K562 (cell line): ENCODE results near the gene IL13RA1. TPM values are rescaled to one million over a fixed set of nuclear protein-coding genes. Genes with fewer than 3 reads are reported as not detected.
A peak's percentile ranks its signal among the peaks of the same experiment; 100 is the strongest.

Experiments used
- COPS2 ChIP-seq: fragments of 450-650 bp; conservative IDR thresholded peaks from 2 replicates; pipeline ENCODE4 v1.6.1; 2016; ENCODE audit warnings: mild to moderate bottlenecking, moderate library complexity
- CXXC5 ChIP-seq: fragments of 250-450 bp; sonication (Bioruptor Pico); IDR thresholded peaks from 2 replicates; pipeline ENCODE4 v1.8.0; 2022; ENCODE audit warnings: inconsistent platforms, mild to moderate bottlenecking, moderate library complexity
- GABPA ChIP-seq: fragments of 200-800 bp; sonication (Bioruptor generic); conservative IDR thresholded peaks from 2 replicates; pipeline ENCODE4 v1.6.1; 2016; ENCODE audit warnings: low read depth, missing genetic modification characterization, missing compliant biosample characterization
- HMGN3 ChIP-seq: IDR thresholded peaks from 2 replicates; pipeline ENCODE4 v1.6.1; 2011; ENCODE audit warnings: borderline replicate concordance, low read depth, mild to moderate bottlenecking, mixed read lengths, low read length; ENCODE audit not compliant: insufficient read length; ENCODE audit errors: extremely low read depth
- KDM5B ChIP-seq: fragments of 200-600 bp; sonication (generic); IDR thresholded peaks from 2 replicates; pipeline ENCODE4 v1.6.1; 2012; ENCODE audit warnings: low read depth, mild to moderate bottlenecking, moderate library complexity, low read length, control low read depth, inconsistent platforms; ENCODE audit not compliant: insufficient replicate concordance
- NFIC ChIP-seq: fragments of 450-650 bp; IDR thresholded peaks from 2 replicates; pipeline ENCODE4 v1.6.1; 2017; ENCODE audit warnings: mild to moderate bottlenecking, inconsistent platforms
- SMARCB1 ChIP-seq: IDR thresholded peaks from 2 replicates; pipeline ENCODE4 v1.6.1; 2011; ENCODE audit warnings: improper control_type of control experiment, low read depth; ENCODE audit not compliant: insufficient read length
- ZKSCAN8 ChIP-seq: fragments of 200-800 bp; sonication (Bioruptor generic); IDR thresholded peaks from 2 replicates; pipeline ENCODE4 v1.6.1; 2016; ENCODE audit warnings: missing genetic modification characterization, missing compliant biosample characterization
- ZNF175 ChIP-seq: fragments of 200-800 bp; sonication (Bioruptor generic); IDR thresholded peaks from 2 replicates; pipeline ENCODE4 v1.6.1; 2016; ENCODE audit warnings: low read depth, mild to moderate bottlenecking, missing genetic modification characterization, missing compliant biosample characterization
- ZNF3 ChIP-seq: fragments of 250-450 bp; sonication (Bioruptor Pico); IDR thresholded peaks from 2 replicates; pipeline ENCODE4 v1.5.0; 2021; ENCODE audit warnings: mild to moderate bottlenecking, moderate library complexity
- ZNF780A ChIP-seq: fragments of 250-450 bp; sonication (Bioruptor Pico); IDR thresholded peaks from 2 replicates; pipeline ENCODE4 v1.5.0; 2021; ENCODE audit warnings: mild to moderate bottlenecking
- polyA plus RNA-seq, 8 experiments: library from polyadenylated mRNA; depleted of rRNA in 4 of 8; stranded (reverse) in 5 of 8; unstranded in 3 of 8; fragments of >200 nt; fragmentation: Nextera tagmentation in 2 of 8; fragmentation: Illumina TruSeq in 1 of 8; extraction: Ambion mirVana in 2 of 8; extraction: Trizol in 1 of 8; gene quantifications; 2 replicates each; pipeline versions ENCODE4 v1.2.1 to v1.2.3, GENCODE V29; 2011 to 2014; ENCODE audit warnings: inconsistent platforms in 1 of 8, missing spikeins in 1 of 8
- total RNA-seq, 7 experiments: library from RNA; depleted of rRNA in 6 of 7; stranded (reverse); fragments of >200 nt in 6 of 7; fragmentation: Illumina TruSeq in 2 of 7; extraction: Trizol in 2 of 7; gene quantifications; 2 replicates each; pipeline versions ENCODE4 v1.2.1 to v1.2.3, GENCODE V29; 2011 to 2021; ENCODE audit warnings: low replicate concordance in 1 of 7
- TF ChIP-seq, protein P1 (sequence below): sonication (generic); formaldehyde crosslinking; IDR thresholded peaks from 2 replicates; pipeline ENCODE4 v1.8.1; 2023; ENCODE audit warnings: mild to moderate bottlenecking, missing genetic modification reagents
- TF ChIP-seq, protein P2 (sequence below), 3 experiments: fragments of 200-800 bp in 1 of 3; fragments of 250-450 bp in 1 of 3; fragments of 450-650 bp in 1 of 3; sonication (Bioruptor Pico) in 1 of 3; sonication (Bioruptor generic) in 1 of 3; formaldehyde crosslinking in 1 of 3; IDR thresholded peaks; 2 replicates each; pipeline versions ENCODE4 v1.6.1 to v1.8.0; 2016 to 2022; ENCODE audit warnings: mild to moderate bottlenecking in 2 of 3, missing genetic modification characterization in 2 of 3, missing compliant biosample characterization in 1 of 3, moderate library complexity in 1 of 3
- TF ChIP-seq, protein P3 (sequence below): fragments of 450-650 bp; IDR thresholded peaks from 2 replicates; pipeline ENCODE4 v1.6.1; 2017; ENCODE audit warnings: mild to moderate bottlenecking, moderate library complexity
- TF ChIP-seq, protein P4 (sequence below): sonication (generic); formaldehyde crosslinking; IDR thresholded peaks from 2 replicates; pipeline ENCODE4 v1.8.0; 2023; ENCODE audit warnings: mild to moderate bottlenecking, missing genetic modification reagents
- TF ChIP-seq, protein P5 (sequence below): conservative IDR thresholded peaks from 2 replicates; pipeline ENCODE4 v1.6.1; 2011; ENCODE audit warnings: low read depth, mild to moderate bottlenecking, low read length; ENCODE audit not compliant: control insufficient read depth

IL13RA1 gene
- total and polyA plus RNA-seq, 9 of the 15 experiments (the other 6 are each of a cell fraction or from before 2014, with no cell fraction given): 2.9 to 22.9 (median 12.2) TPM

DNA sequence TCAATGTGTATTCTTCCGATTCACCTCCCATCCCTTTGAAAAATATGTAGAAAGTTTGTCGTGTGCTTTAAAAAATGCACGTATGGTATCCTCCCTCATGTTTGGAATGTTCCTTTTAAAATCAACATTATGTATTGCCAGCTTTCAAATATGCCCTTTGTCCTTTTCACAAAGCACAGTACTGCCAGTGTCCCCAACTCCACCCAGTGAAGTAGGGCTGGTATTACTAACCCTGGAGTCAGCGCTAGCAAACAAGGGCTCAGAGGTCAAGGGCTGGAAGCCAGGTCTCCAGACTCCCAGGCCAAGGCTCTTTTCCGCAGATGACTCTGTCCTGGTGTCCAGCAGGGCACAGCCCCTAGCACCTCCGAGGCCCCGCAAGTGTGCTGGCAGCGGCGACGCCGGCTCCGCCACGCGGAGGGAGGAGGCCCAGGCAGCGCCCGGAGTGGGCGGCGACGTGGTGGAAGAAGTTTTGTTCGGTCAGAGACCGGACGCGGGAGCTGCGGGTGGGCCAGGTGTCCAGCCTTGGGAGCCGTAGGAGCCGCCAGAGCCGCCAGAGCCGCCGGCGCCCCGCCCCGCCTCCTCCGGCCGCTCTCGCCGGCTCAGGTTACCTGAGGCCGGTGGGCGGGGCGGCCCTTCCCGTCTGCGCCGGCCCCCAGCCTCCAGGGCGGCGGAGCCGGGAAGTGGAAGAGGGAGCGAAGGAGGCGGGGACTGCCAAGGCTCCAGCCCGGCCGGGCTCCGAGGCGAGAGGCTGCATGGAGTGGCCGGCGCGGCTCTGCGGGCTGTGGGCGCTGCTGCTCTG, at the start of gene IL13RA1 (continued):
- TF ChIP-seq, protein P1, sequence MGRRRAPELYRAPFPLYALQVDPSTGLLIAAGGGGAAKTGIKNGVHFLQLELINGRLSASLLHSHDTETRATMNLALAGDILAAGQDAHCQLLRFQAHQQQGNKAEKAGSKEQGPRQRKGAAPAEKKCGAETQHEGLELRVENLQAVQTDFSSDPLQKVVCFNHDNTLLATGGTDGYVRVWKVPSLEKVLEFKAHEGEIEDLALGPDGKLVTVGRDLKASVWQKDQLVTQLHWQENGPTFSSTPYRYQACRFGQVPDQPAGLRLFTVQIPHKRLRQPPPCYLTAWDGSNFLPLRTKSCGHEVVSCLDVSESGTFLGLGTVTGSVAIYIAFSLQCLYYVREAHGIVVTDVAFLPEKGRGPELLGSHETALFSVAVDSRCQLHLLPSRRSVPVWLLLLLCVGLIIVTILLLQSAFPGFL (CRISPR knock-in tag): no peak
- TF ChIP-seq SMARCB1 (no peak), NFIC (0 out of 2 replicates have a peak, but pooled peaks have one; percentile 7), KDM5B (peak; percentile 61), GABPA (tag) (peak; percentile 28), HMGN3 (peak; percentile 64), ZKSCAN8 (CRISPR knock-in tag) (no peak), ZNF175 (CRISPR knock-in tag) (no peak), CXXC5 (peak; percentile 79; the same call in 1 of the 2 replicates), ZNF780A (CRISPR knock-in tag) (no peak), COPS2 (no peak), ZNF3 (CRISPR knock-in tag) (no peak)
- TF ChIP-seq, protein P2, sequence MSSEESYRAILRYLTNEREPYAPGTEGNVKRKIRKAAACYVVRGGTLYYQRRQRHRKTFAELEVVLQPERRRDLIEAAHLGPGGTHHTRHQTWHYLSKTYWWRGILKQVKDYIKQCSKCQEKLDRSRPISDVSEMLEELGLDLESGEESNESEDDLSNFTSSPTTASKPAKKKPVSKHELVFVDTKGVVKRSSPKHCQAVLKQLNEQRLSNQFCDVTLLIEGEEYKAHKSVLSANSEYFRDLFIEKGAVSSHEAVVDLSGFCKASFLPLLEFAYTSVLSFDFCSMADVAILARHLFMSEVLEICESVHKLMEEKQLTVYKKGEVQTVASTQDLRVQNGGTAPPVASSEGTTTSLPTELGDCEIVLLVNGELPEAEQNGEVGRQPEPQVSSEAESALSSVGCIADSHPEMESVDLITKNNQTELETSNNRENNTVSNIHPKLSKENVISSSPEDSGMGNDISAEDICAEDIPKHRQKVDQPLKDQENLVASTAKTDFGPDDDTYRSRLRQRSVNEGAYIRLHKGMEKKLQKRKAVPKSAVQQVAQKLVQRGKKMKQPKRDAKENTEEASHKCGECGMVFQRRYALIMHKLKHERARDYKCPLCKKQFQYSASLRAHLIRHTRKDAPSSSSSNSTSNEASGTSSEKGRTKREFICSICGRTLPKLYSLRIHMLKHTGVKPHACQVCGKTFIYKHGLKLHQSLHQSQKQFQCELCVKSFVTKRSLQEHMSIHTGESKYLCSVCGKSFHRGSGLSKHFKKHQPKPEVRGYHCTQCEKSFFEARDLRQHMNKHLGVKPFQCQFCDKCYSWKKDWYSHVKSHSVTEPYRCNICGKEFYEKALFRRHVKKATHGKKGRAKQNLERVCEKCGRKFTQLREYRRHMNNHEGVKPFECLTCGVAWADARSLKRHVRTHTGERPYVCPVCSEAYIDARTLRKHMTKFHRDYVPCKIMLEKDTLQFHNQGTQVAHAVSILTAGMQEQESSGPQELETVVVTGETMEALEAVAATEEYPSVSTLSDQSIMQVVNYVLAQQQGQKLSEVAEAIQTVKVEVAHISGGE (CRISPR knock-in tag; IDR thresholded peaks at IDR 0.05): 0 out of 6 replicates have a peak, but pooled peaks of 1 of the 3 experiments have one; percentile 34
- TF ChIP-seq, protein P3, sequence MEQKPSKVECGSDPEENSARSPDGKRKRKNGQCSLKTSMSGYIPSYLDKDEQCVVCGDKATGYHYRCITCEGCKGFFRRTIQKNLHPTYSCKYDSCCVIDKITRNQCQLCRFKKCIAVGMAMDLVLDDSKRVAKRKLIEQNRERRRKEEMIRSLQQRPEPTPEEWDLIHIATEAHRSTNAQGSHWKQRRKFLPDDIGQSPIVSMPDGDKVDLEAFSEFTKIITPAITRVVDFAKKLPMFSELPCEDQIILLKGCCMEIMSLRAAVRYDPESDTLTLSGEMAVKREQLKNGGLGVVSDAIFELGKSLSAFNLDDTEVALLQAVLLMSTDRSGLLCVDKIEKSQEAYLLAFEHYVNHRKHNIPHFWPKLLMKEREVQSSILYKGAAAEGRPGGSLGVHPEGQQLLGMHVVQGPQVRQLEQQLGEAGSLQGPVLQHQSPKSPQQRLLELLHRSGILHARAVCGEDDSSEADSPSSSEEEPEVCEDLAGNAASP: no peak
- TF ChIP-seq, protein P4, sequence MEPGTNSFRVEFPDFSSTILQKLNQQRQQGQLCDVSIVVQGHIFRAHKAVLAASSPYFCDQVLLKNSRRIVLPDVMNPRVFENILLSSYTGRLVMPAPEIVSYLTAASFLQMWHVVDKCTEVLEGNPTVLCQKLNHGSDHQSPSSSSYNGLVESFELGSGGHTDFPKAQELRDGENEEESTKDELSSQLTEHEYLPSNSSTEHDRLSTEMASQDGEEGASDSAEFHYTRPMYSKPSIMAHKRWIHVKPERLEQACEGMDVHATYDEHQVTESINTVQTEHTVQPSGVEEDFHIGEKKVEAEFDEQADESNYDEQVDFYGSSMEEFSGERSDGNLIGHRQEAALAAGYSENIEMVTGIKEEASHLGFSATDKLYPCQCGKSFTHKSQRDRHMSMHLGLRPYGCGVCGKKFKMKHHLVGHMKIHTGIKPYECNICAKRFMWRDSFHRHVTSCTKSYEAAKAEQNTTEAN (CRISPR knock-in tag): no peak
- TF ChIP-seq, protein P5, sequence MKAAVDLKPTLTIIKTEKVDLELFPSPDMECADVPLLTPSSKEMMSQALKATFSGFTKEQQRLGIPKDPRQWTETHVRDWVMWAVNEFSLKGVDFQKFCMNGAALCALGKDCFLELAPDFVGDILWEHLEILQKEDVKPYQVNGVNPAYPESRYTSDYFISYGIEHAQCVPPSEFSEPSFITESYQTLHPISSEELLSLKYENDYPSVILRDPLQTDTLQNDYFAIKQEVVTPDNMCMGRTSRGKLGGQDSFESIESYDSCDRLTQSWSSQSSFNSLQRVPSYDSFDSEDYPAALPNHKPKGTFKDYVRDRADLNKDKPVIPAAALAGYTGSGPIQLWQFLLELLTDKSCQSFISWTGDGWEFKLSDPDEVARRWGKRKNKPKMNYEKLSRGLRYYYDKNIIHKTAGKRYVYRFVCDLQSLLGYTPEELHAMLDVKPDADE: peak; percentile 56; the same call in 1 of the 2 replicates
